Caco-2 (cell line): ENCODE data around the gene MICAL3. TPM values are rescaled to one million over a fixed set of nuclear protein-coding genes. Genes with fewer than 3 reads are reported as not detected.
"Not testable (repeated sequence)": the region's sequence is repeated elsewhere in the genome, so short reads cannot be mapped to it uniquely, and the experiment has no call there.

ENCODE experiments used
- BruUV-seq: library from RNA; stranded (reverse); fragments of 400-500 nt; replicated peaks from 2 replicates; lab custom pipeline; 2021; lab: Mats Ljungman, UMichigan
- CTCF ChIA-PET: fragments of 300-600 bp; sonication (Branson Sonifier 250); formaldehyde crosslinking; loops from one replicate; lab custom pipeline; 2022; ENCODE audit warnings: antibody characterized with exemption; lab: Charles Lee
- POLR2A ChIA-PET: fragments of 300-600 bp; sonication (Branson Sonifier 250); formaldehyde crosslinking; loops from one replicate; lab custom pipeline; 2022; ENCODE audit warnings: antibody characterized with exemption; lab: Charles Lee
- DNase-seq, 2 experiments: peaks; one replicate each; pipeline versions ENCODE4 v3.0.0 to v3.0.0-alpha.2; 2020 to 2022
- H3K27me3 ChIP-seq: replicated peaks from 2 replicates; pipeline ENCODE4 v1.6.0; 2011; ENCODE audit warnings: low read length; ENCODE audit not compliant: control insufficient read depth, insufficient read depth
- H3K36me3 ChIP-seq: 2 replicates; pipeline ENCODE4 v1.5.1; 2011; ENCODE audit warnings: low read length; ENCODE audit not compliant: control insufficient read depth, insufficient read depth
- H3K4me1 ChIP-seq: fragments of 250-450 bp; sonication (Bioruptor Pico); 2 replicates; pipeline ENCODE4 v1.5.1; 2020; ENCODE audit warnings: mild to moderate bottlenecking
- H3K4me3 ChIP-seq: 2 replicates; pipeline ENCODE4 v1.5.1; 2011; ENCODE audit warnings: low read depth, mild to moderate bottlenecking, control low read depth, low read length
- H3K9me3 ChIP-seq: fragments of 250-450 bp; sonication (Bioruptor Pico); 2 replicates; pipeline ENCODE4 v1.5.1; 2020; ENCODE audit warnings: mild to moderate bottlenecking, moderate library complexity
- H3K27ac Mint-ChIP-seq: one replicate; pipeline ENCODE4 v1.8.0; 2022; ENCODE audit warnings: mixed read lengths; ENCODE audit not compliant: unreplicated experiment
- H3K27me3 Mint-ChIP-seq: one replicate; pipeline ENCODE4 v1.8.0; 2022; ENCODE audit warnings: mixed read lengths; ENCODE audit not compliant: insufficient read depth, unreplicated experiment
- H3K36me3 Mint-ChIP-seq: one replicate; pipeline ENCODE4 v1.8.0; 2022; ENCODE audit warnings: mild to moderate bottlenecking, mixed read lengths; ENCODE audit not compliant: insufficient read depth, unreplicated experiment
- H3K4me1 Mint-ChIP-seq: one replicate; pipeline ENCODE4 v1.8.0; 2022; ENCODE audit warnings: low read depth, mixed read lengths; ENCODE audit not compliant: unreplicated experiment
- H3K4me3 Mint-ChIP-seq: one replicate; pipeline ENCODE4 v1.8.0; 2022; ENCODE audit warnings: mild to moderate bottlenecking, moderate library complexity, mixed read lengths; ENCODE audit not compliant: unreplicated experiment
- H3K9me3 Mint-ChIP-seq: one replicate; pipeline ENCODE4 v1.8.0; 2022; ENCODE audit warnings: mixed read lengths; ENCODE audit not compliant: unreplicated experiment
- intact Hi-C: fragments of 100-400 bp; cut with micrococcal nuclease; formaldehyde crosslinking; loops from one replicate; pipeline ENCODE4 v1.10.0; 2022; ENCODE audit not compliant: unreplicated experiment
- total RNA-seq: library from RNA; stranded (reverse); gene quantifications from 2 replicates; pipeline ENCODE4 v1.2.3, GENCODE V29; 2022
- TF ChIP-seq, protein P1 (sequence below), 2 experiments: fragments of 200-600 bp in 1 of 2; IDR thresholded peaks; 1 replicate in 1 of 2; 2 replicates in 1 of 2; pipeline versions ENCODE4 v1.5.1 to v1.8.0; 2011 to 2022; ENCODE audit warnings: antibody characterized with exemption in 1 of 2, control low read depth in 1 of 2, inconsistent platforms in 1 of 2, low read depth in 1 of 2, low read length in 1 of 2, mild to moderate bottlenecking in 1 of 2, moderate library complexity in 1 of 2; ENCODE audit not compliant: insufficient read depth in 1 of 2, severe bottlenecking in 1 of 2, unreplicated experiment in 1 of 2

Gene MICAL3
- total RNA-seq, 1 experiment from 2014 or later: 65.6 TPM

DNA sequence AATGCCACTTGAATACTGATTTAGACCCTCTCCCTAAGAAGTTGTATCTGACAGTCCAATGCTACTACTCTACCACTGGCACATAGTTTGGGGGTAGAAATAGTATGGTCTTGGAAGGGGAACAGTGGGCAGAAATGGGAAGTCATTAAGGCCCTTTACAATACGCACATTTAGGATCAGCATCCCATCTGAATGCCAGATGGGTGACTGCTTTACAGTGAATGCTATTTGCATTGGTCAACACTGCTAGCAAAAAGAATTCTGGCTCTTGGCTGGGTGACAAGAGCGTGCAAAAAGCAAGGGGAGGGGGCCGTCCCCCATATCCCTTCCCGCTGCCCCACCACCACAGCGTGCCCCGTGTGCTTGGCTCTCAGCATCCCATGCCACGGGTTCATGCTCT, 145.4 kb downstream of the MICAL3 start:
- Mint-ChIP-seq H3K27me3 (no peaks in the 10 kb centered on the region), H3K36me3 (peaks cover 36% of the 10 kb centered on the region), H3K27ac (no peak overlapping the region), H3K9me3 (no peaks in the 10 kb centered on the region), H3K4me1 (no peaks in the 10 kb centered on the region), H3K4me3 (no peak overlapping the region)
- H3K4me1 ChIP-seq: no peaks in the 10 kb centered on the region
- no peaks in the 10 kb centered on the region for H3K9me3 ChIP-seq
- H3K4me3 ChIP-seq: no peak overlapping the region
- TF ChIP-seq, protein P1, sequence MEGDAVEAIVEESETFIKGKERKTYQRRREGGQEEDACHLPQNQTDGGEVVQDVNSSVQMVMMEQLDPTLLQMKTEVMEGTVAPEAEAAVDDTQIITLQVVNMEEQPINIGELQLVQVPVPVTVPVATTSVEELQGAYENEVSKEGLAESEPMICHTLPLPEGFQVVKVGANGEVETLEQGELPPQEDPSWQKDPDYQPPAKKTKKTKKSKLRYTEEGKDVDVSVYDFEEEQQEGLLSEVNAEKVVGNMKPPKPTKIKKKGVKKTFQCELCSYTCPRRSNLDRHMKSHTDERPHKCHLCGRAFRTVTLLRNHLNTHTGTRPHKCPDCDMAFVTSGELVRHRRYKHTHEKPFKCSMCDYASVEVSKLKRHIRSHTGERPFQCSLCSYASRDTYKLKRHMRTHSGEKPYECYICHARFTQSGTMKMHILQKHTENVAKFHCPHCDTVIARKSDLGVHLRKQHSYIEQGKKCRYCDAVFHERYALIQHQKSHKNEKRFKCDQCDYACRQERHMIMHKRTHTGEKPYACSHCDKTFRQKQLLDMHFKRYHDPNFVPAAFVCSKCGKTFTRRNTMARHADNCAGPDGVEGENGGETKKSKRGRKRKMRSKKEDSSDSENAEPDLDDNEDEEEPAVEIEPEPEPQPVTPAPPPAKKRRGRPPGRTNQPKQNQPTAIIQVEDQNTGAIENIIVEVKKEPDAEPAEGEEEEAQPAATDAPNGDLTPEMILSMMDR (IDR thresholded peaks at IDR 0.05; ENCODE audit: insufficient read depth in 1 of 2, low read depth in 1 of 2, low read length in 1 of 2, severe bottlenecking in 1 of 2, unreplicated experiment in 1 of 2): no peak
- DNase-seq: no peak
- intact Hi-C loops: no loop called here
- ChIA-PET POLR2A (no interaction called here), CTCF (no interaction called here)
- no peaks in the 10 kb centered on the region; the same call in none of the 2 replicates for H3K36me3 ChIP-seq
- no peaks in the 10 kb centered on the region for H3K27me3 ChIP-seq
- BruUV-seq: no TSS peak

DNA sequence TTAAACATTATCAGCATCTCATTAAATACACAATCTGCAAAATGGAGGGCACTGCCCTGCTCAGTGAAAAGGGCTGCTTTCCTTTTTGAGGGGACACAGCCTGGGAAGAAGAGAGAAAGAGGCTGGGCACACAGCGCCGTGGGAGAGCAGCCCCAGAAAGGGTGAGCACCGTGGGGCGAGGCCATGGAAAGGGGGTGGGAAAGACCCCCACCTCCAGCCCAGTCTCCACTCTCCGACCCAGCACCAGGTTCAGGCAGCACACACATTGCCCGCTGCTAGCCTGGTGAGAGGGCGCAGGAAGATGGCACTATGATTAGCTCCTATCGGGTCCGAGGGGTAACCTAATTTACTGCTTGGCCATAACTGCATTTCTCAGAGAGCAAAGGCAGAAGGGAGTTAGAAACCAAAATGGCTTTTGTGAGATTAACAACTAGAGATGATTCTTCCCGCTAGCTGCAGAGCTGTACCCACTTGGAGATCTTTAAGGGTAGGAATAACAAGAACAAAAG, 146.1 kb downstream of the MICAL3 start:
- Mint-ChIP-seq H3K36me3 (peaks cover 33% of the 10 kb centered on the region), H3K27ac (no peak overlapping the region), H3K4me3 (no peak overlapping the region), H3K4me1 (no peaks in the 10 kb centered on the region), H3K27me3 (no peaks in the 10 kb centered on the region), H3K9me3 (no peaks in the 10 kb centered on the region)
- DNase-seq: no peak
- Histone ChIP-seq H3K27me3 (no peaks in the 10 kb centered on the region), H3K4me1 (no peaks in the 10 kb centered on the region), H3K36me3 (no peaks in the 10 kb centered on the region; the same call in none of the 2 replicates), H3K9me3 (no peaks in the 10 kb centered on the region), H3K4me3 (no peak overlapping the region)
- POLR2A ChIA-PET: no interaction called here
- intact Hi-C loops: no loop called here
- TF ChIP-seq, protein P1 (IDR thresholded peaks at IDR 0.05; ENCODE audit: insufficient read depth in 1 of 2, low read depth in 1 of 2, low read length in 1 of 2, severe bottlenecking in 1 of 2, unreplicated experiment in 1 of 2): no peak
- BruUV-seq: no TSS peak
- CTCF ChIA-PET: no interaction called here

DNA sequence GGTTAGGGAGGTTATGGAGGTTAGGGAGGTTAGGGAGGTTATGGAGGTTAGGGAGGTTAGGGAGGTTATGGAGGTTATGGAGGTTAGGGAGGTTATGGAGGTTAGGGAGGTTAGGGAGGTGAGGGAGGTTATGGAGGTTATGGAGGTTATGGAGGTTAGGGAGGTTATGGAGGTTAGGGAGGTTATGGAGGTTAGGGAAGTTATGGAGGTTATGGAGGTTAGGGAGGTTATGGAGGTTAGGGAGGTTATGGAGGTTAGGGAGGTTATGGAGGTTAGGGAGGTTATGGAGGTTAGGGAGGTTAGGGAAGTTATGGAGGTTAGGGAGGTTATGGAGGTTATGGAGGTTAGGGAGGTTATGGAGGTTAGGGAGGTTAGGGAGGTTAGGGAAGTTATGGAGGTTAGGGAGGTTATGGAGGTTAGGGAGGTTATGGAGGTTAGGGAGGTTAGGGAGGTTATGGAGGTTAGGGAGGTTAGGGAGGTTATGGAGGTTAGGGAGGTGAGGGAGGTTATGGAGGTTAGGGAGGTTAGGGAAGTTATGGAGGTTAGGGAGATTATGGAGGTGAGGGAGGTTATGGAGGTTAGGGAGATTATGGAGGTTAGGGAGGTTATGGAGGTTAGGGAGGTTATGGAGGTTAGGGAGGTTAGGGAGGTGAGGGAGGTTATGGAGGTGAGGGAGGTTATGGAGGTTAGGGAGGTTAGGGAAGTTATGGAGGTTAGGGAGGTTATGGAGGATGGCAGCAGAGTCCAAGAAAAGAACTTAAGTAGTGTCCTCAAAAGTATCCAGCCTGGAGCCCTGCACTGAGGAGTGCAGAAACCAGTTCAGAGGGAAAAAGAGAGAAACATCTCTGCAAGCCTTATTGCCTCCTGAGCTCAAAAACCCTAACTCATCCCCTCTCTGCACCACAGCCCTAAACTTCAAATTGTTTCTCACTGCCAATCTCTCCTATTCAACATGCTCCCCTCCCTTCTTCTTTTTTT, 147.2 kb downstream of the MICAL3 start:
- H3K4me1 Mint-ChIP-seq, H3K4me3 ChIP-seq, POLR2A ChIA-PET, H3K4me1 ChIP-seq, CTCF ChIA-PET, H3K27me3 Mint-ChIP-seq, DNase-seq, intact Hi-C loops, BruUV-seq, H3K36me3 ChIP-seq, H3K4me3 Mint-ChIP-seq, H3K27me3 ChIP-seq, H3K9me3 Mint-ChIP-seq, H3K9me3 ChIP-seq, H3K27ac Mint-ChIP-seq: not testable (repeated sequence)
- peaks cover 24% of the 10 kb centered on the region for H3K36me3 Mint-ChIP-seq
